K562 (cell line): ENCODE measurements around the gene FTO. TPM values are rescaled to one million over a fixed set of nuclear protein-coding genes. Genes with fewer than 3 reads are reported as not detected.

Experiments used
- ATAC-seq: fragments of 200-7000 bp; cut with Tn5 transposase; 3 replicates; pipeline ENCODE4 v1.9.1; 2020; ENCODE audit warnings: moderate library complexity
- BruUV-seq: library from RNA; stranded (reverse); fragments of 400-500 nt; replicated peaks from 2 replicates; lab custom pipeline; 2021; lab: Mats Ljungman, UMichigan
- CTCF ChIA-PET: fragments of 300-600 bp; formaldehyde crosslinking; extraction: SDS; loops from one replicate; lab custom pipeline; 2021; ENCODE audit warnings: low intra/inter-chr PET ratio; lab: Yijun Ruan, JAX
- POLR2A ChIA-PET: fragments of 300-600, 350-650 bp; sonication (Branson Sonifier 250); formaldehyde crosslinking; extraction: SDS; loops from one replicate; lab custom pipeline; 2021; ENCODE audit warnings: antibody characterized with exemption, inconsistent platforms; lab: Yijun Ruan, JAX
- DNase-seq, 4 experiments: peaks; one replicate each; pipeline versions ENCODE4 v3.0.0 to v3.0.0-alpha.2; 2011 to 2018; ENCODE audit warnings: low spot score in 3 of 4, mixed read lengths in 3 of 4; ENCODE audit errors: extremely low read depth in 1 of 4
- FAIRE-seq: peaks from 2 replicates; lab custom pipeline; 2011; peaks lifted over from hg19 to GRCh38; lab: Jason Lieb, UNC
- H2AFZ ChIP-seq: 2 replicates; pipeline ENCODE4 v1.6.0; 2011; ENCODE audit warnings: low read depth, low read length, control low read depth, inconsistent platforms
- H3K27ac ChIP-seq: fragments of 200-600 bp; 3 replicates; pipeline ENCODE4 v1.8.0; 2011; ENCODE audit warnings: low read depth, mild to moderate bottlenecking, control low read depth, inconsistent platforms, low read length, moderate library complexity, mixed read lengths; ENCODE audit errors: extremely low read depth
- H3K27me3 ChIP-seq, 2 experiments: fragments of 300-600 bp in 1 of 2; 2 replicates in 1 of 2; 3 replicates in 1 of 2; pipeline versions ENCODE4 v1.6.0 to v1.8.0; 2011; ENCODE audit warnings: inconsistent platforms in 2 of 2, low read length in 2 of 2, mild to moderate bottlenecking in 1 of 2, mixed read lengths in 1 of 2, moderate library complexity in 1 of 2; ENCODE audit not compliant: control insufficient read depth in 2 of 2, insufficient read depth in 2 of 2
- H3K36me3 ChIP-seq: fragments of 300-600 bp; 3 replicates; pipeline ENCODE4 v1.8.0; 2011; ENCODE audit warnings: mild to moderate bottlenecking, low read length, inconsistent platforms; ENCODE audit not compliant: control insufficient read depth, insufficient read depth
- H3K4me1 ChIP-seq, 2 experiments: fragments of 200-600 bp in 1 of 2; replicated peaks in 1 of 2; 2 replicates in 1 of 2; 3 replicates in 1 of 2; pipeline versions ENCODE4 v1.5.1 to v1.8.0; 2011; ENCODE audit warnings: inconsistent platforms in 2 of 2, low read length in 2 of 2, mild to moderate bottlenecking in 1 of 2, mixed read lengths in 1 of 2, moderate library complexity in 1 of 2; ENCODE audit not compliant: control insufficient read depth in 2 of 2, insufficient read depth in 2 of 2
- H3K4me2 ChIP-seq: 2 replicates; pipeline ENCODE4 v1.6.1; 2011; ENCODE audit warnings: low read length, control low read depth, inconsistent platforms, mixed read lengths; ENCODE audit not compliant: insufficient read depth
- H3K4me3 ChIP-seq: fragments of 200-600 bp; sonication (generic), shearing (Covaris generic); 2 replicates; pipeline ENCODE4 v1.5.1; 2016; ENCODE audit warnings: control low read depth, inconsistent platforms
- H3K79me2 ChIP-seq: fragments of 200-600 bp; 3 replicates; pipeline ENCODE4 v1.8.0; 2011; ENCODE audit warnings: low read length, inconsistent platforms; ENCODE audit not compliant: control insufficient read depth, insufficient read depth
- H3K9ac ChIP-seq, 2 experiments: 2 replicates each; pipeline versions ENCODE4 v1.6.0 to v1.6.1; 2011; ENCODE audit warnings: low read depth in 2 of 2, low read length in 2 of 2, control low read depth in 1 of 2, inconsistent platforms in 1 of 2, mild to moderate bottlenecking in 1 of 2, mixed read lengths in 1 of 2; ENCODE audit not compliant: insufficient read depth in 1 of 2
- H3K9me1 ChIP-seq: one replicate; pipeline ENCODE4 v1.6.0; 2011; ENCODE audit warnings: inconsistent platforms, mild to moderate bottlenecking, low read length, moderate library complexity; ENCODE audit not compliant: control insufficient read depth, insufficient read depth
- H3K9me3 ChIP-seq: replicated peaks from 2 replicates; pipeline ENCODE4 v1.5.1; 2011; ENCODE audit warnings: low read depth, low read length, inconsistent platforms; ENCODE audit not compliant: control insufficient read depth, insufficient read depth
- H4K20me1 ChIP-seq: replicated peaks from 2 replicates; pipeline ENCODE4 v1.6.1; 2011; ENCODE audit warnings: low read length, inconsistent platforms, mixed read lengths; ENCODE audit not compliant: control insufficient read depth, insufficient read depth
- CHD2 ChIP-seq: IDR thresholded peaks from 2 replicates; pipeline ENCODE4 v1.6.1; 2011; ENCODE audit warnings: low read depth, low read length
- CXXC5 ChIP-seq: fragments of 250-450 bp; sonication (Bioruptor Pico); IDR thresholded peaks from 2 replicates; pipeline ENCODE4 v1.8.0; 2022; ENCODE audit warnings: inconsistent platforms, mild to moderate bottlenecking, moderate library complexity
- PTRF ChIP-seq: fragments of 450-650 bp; IDR thresholded peaks from 2 replicates; pipeline ENCODE4 v1.6.1; 2016; ENCODE audit warnings: mild to moderate bottlenecking, missing genetic modification characterization, missing compliant biosample characterization
- SAFB ChIP-seq: fragments of 200-400 bp; formaldehyde crosslinking; IDR thresholded peaks from 2 replicates; pipeline ENCODE4 v1.6.1; 2017; ENCODE audit warnings: low read depth, low read length, borderline replicate concordance
- TRIM24 ChIP-seq, 2 experiments: fragments of 450-650 bp; IDR thresholded peaks; 2 replicates each; pipeline ENCODE4 v1.6.1; 2016
- WGBS: fragments of 100-300 bp; shearing (Covaris generic); methylation state at CpG from one replicate; pipeline ENCODE4 v1.1.6; 2016; ENCODE audit warnings: low coverage, mixed read lengths; ENCODE audit not compliant: insufficient coverage; ENCODE audit errors: missing lambda C conversion rate; 5-methylcytosine and 5-hydroxymethylcytosine counted together
- in situ Hi-C: fragments of 300-500 bp; cut with MboI; formaldehyde crosslinking; loops from 4 replicates; pipeline ENCODE4 v1.15.0; 2018; ENCODE audit warnings: inconsistent platforms, mixed read lengths
- intact Hi-C: fragments of 100-400 bp; cut with micrococcal nuclease; formaldehyde crosslinking; loops from 2 replicates; pipeline ENCODE4 v1.14.2; 2022
- polyA plus RNA-seq, 8 experiments: library from polyadenylated mRNA; depleted of rRNA in 4 of 8; stranded (reverse) in 5 of 8; unstranded in 3 of 8; fragments of >200 nt; fragmentation: Nextera tagmentation in 2 of 8; fragmentation: Illumina TruSeq in 1 of 8; extraction: Ambion mirVana in 2 of 8; extraction: Trizol in 1 of 8; gene quantifications; 2 replicates each; pipeline versions ENCODE4 v1.2.1 to v1.2.3, GENCODE V29; 2011 to 2014; ENCODE audit warnings: inconsistent platforms in 1 of 8, missing spikeins in 1 of 8
- total RNA-seq, 7 experiments: library from RNA; depleted of rRNA in 6 of 7; stranded (reverse); fragments of >200 nt in 6 of 7; fragmentation: Illumina TruSeq in 2 of 7; extraction: Trizol in 2 of 7; gene quantifications; 2 replicates each; pipeline versions ENCODE4 v1.2.1 to v1.2.3, GENCODE V29; 2011 to 2021; ENCODE audit warnings: low replicate concordance in 1 of 7

The FTO gene
- total and polyA plus RNA-seq, 9 of the 15 experiments (the other 6 are each of a cell fraction or from before 2014, with no cell fraction given), result 11.3 to 27.7 (median 25.5) TPM

- intact Hi-C loops, result no loop called here
- BruUV-seq, result no TSS peak
- 26% methylated on average over 9 of the region's 9 CpGs for WGBS
- H4K20me1 ChIP-seq, result no peaks in the 10 kb centered on the region
- H3K36me3 ChIP-seq, result no peaks in the 10 kb centered on the region
- FAIRE-seq (no peak), DNase-seq (no peak), ATAC-seq (no peak)
- CTCF ChIA-PET, result no interaction called here
- POLR2A ChIA-PET, result no interaction called here
- H3K9me3 ChIP-seq, result no peaks in the 10 kb centered on the region
- no peaks in the 10 kb centered on the region for H3K9me1 ChIP-seq
- no peak overlapping the region for H3K27ac ChIP-seq
- no peak overlapping the region for H3K4me3 ChIP-seq
- no peaks in the 10 kb centered on the region; a peak in 2 of 5 replicates for H3K4me1 ChIP-seq
- no peak overlapping the region for H3K9ac ChIP-seq
- H2AFZ ChIP-seq, result no peak overlapping the region
- no peaks in the 10 kb centered on the region for H3K79me2 ChIP-seq
- H3K4me2 ChIP-seq, result no peak overlapping the region
- in situ Hi-C loops, result no loop called here
- no peak for TF ChIP-seq PTRF (tag)
- no peak for TF ChIP-seq TRIM24 (IDR thresholded peaks at IDR 0.05)
- TF ChIP-seq CXXC5 (CRISPR knock-in tag), result no peak
- TF ChIP-seq CHD2, result no peak
- TF ChIP-seq SAFB, result no peak
- H3K27me3 ChIP-seq, result no peaks in the 10 kb centered on the region; a peak in 2 of 5 replicates
Measured at GRCh38 chr16:53922807-53923571, 219.0 kb downstream of the FTO start.
